Caco-2 (cell line): ENCODE measurements around the gene TEX35. TPM values are rescaled to one million over a fixed set of nuclear protein-coding genes. Genes with fewer than 3 reads are reported as not detected.

Source experiments
- BruUV-seq: library from RNA; stranded (reverse); fragments of 400-500 nt; replicated peaks from 2 replicates; lab custom pipeline; 2021; lab: Mats Ljungman, UMichigan
- CTCF ChIA-PET: fragments of 300-600 bp; sonication (Branson Sonifier 250); formaldehyde crosslinking; loops from one replicate; lab custom pipeline; 2022; ENCODE audit warnings: antibody characterized with exemption; lab: Charles Lee
- POLR2A ChIA-PET: fragments of 300-600 bp; sonication (Branson Sonifier 250); formaldehyde crosslinking; loops from one replicate; lab custom pipeline; 2022; ENCODE audit warnings: antibody characterized with exemption; lab: Charles Lee
- DNase-seq, 2 experiments: peaks; one replicate each; pipeline versions ENCODE4 v3.0.0 to v3.0.0-alpha.2; 2020 to 2022
- H3K27me3 ChIP-seq: replicated peaks from 2 replicates; pipeline ENCODE4 v1.6.0; 2011; ENCODE audit warnings: low read length; ENCODE audit not compliant: control insufficient read depth, insufficient read depth
- H3K36me3 ChIP-seq: 2 replicates; pipeline ENCODE4 v1.5.1; 2011; ENCODE audit warnings: low read length; ENCODE audit not compliant: control insufficient read depth, insufficient read depth
- H3K4me1 ChIP-seq: fragments of 250-450 bp; sonication (Bioruptor Pico); 2 replicates; pipeline ENCODE4 v1.5.1; 2020; ENCODE audit warnings: mild to moderate bottlenecking
- H3K4me3 ChIP-seq: 2 replicates; pipeline ENCODE4 v1.5.1; 2011; ENCODE audit warnings: low read depth, mild to moderate bottlenecking, control low read depth, low read length
- H3K9me3 ChIP-seq: fragments of 250-450 bp; sonication (Bioruptor Pico); 2 replicates; pipeline ENCODE4 v1.5.1; 2020; ENCODE audit warnings: mild to moderate bottlenecking, moderate library complexity
- H3K27ac Mint-ChIP-seq: one replicate; pipeline ENCODE4 v1.8.0; 2022; ENCODE audit warnings: mixed read lengths; ENCODE audit not compliant: unreplicated experiment
- H3K27me3 Mint-ChIP-seq: one replicate; pipeline ENCODE4 v1.8.0; 2022; ENCODE audit warnings: mixed read lengths; ENCODE audit not compliant: insufficient read depth, unreplicated experiment
- H3K36me3 Mint-ChIP-seq: one replicate; pipeline ENCODE4 v1.8.0; 2022; ENCODE audit warnings: mild to moderate bottlenecking, mixed read lengths; ENCODE audit not compliant: insufficient read depth, unreplicated experiment
- H3K4me1 Mint-ChIP-seq: one replicate; pipeline ENCODE4 v1.8.0; 2022; ENCODE audit warnings: low read depth, mixed read lengths; ENCODE audit not compliant: unreplicated experiment
- H3K4me3 Mint-ChIP-seq: one replicate; pipeline ENCODE4 v1.8.0; 2022; ENCODE audit warnings: mild to moderate bottlenecking, moderate library complexity, mixed read lengths; ENCODE audit not compliant: unreplicated experiment
- H3K9me3 Mint-ChIP-seq: one replicate; pipeline ENCODE4 v1.8.0; 2022; ENCODE audit warnings: mixed read lengths; ENCODE audit not compliant: unreplicated experiment
- intact Hi-C: fragments of 100-400 bp; cut with micrococcal nuclease; formaldehyde crosslinking; loops from one replicate; pipeline ENCODE4 v1.10.0; 2022; ENCODE audit not compliant: unreplicated experiment
- total RNA-seq: library from RNA; stranded (reverse); gene quantifications from 2 replicates; pipeline ENCODE4 v1.2.3, GENCODE V29; 2022
- TF ChIP-seq, protein P1 (sequence below), 2 experiments: fragments of 200-600 bp in 1 of 2; IDR thresholded peaks; 1 replicate in 1 of 2; 2 replicates in 1 of 2; pipeline versions ENCODE4 v1.5.1 to v1.8.0; 2011 to 2022; ENCODE audit warnings: antibody characterized with exemption in 1 of 2, control low read depth in 1 of 2, inconsistent platforms in 1 of 2, low read depth in 1 of 2, low read length in 1 of 2, mild to moderate bottlenecking in 1 of 2, moderate library complexity in 1 of 2; ENCODE audit not compliant: insufficient read depth in 1 of 2, severe bottlenecking in 1 of 2, unreplicated experiment in 1 of 2

TEX35 gene
- total RNA-seq, 1 experiment from 2014 or later = not detected

DNA sequence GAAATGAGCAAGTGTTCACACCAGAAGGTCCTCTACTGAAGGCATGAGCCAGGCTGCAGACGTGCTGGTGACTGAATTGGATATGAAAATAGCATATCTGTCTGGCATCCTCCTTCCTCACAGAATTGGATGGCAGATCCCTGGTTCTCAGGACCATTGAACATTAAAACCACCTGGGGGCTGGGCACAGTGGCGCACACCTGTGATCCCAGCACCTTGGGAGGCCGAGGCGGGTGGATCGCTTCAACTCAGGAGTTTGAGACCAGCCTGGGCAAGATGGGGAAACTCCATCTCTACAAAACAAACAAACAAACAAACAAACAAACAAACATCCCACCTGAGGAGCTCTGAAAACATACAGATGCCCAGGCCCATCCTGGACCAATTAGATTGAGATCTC, 23.4 kb downstream of the TEX35 start:
- Histone ChIP-seq H3K36me3 (no peaks in the 10 kb centered on the region), H3K27me3 (no peaks in the 10 kb centered on the region), H3K4me1 (peaks cover 37% of the 10 kb centered on the region), H3K4me3 (no peak overlapping the region), H3K9me3 (no peaks in the 10 kb centered on the region)
- intact Hi-C loops = no loop called here
- no peak for DNase-seq
- no TSS peak for BruUV-seq
- CTCF ChIA-PET = interaction anchor here (0.9 to 3.1 kb wide), 6 partner anchors 9 to 467 kb away, joined by 3 to 17 read pairs (median 4); no protein-coding TSS in a partner anchor
- Mint-ChIP-seq H3K4me3 (peak overlapping the region; percentile 19), H3K36me3 (no peaks in the 10 kb centered on the region), H3K27me3 (no peaks in the 10 kb centered on the region), H3K4me1 (peaks cover 18% of the 10 kb centered on the region), H3K27ac (peak overlapping the region; percentile 60), H3K9me3 (no peaks in the 10 kb centered on the region)
- POLR2A ChIA-PET = interaction anchor here (0.6 to 1.2 kb wide), 2 partner anchors 189 to 574 kb away, joined by 3 to 4 read pairs; partner anchors contain the start of gene RALGPS2
- TF ChIP-seq, protein P1, sequence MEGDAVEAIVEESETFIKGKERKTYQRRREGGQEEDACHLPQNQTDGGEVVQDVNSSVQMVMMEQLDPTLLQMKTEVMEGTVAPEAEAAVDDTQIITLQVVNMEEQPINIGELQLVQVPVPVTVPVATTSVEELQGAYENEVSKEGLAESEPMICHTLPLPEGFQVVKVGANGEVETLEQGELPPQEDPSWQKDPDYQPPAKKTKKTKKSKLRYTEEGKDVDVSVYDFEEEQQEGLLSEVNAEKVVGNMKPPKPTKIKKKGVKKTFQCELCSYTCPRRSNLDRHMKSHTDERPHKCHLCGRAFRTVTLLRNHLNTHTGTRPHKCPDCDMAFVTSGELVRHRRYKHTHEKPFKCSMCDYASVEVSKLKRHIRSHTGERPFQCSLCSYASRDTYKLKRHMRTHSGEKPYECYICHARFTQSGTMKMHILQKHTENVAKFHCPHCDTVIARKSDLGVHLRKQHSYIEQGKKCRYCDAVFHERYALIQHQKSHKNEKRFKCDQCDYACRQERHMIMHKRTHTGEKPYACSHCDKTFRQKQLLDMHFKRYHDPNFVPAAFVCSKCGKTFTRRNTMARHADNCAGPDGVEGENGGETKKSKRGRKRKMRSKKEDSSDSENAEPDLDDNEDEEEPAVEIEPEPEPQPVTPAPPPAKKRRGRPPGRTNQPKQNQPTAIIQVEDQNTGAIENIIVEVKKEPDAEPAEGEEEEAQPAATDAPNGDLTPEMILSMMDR (IDR thresholded peaks at IDR 0.05; ENCODE audit: insufficient read depth in 1 of 2, low read depth in 1 of 2, low read length in 1 of 2, severe bottlenecking in 1 of 2, unreplicated experiment in 1 of 2) = no peak

DNA sequence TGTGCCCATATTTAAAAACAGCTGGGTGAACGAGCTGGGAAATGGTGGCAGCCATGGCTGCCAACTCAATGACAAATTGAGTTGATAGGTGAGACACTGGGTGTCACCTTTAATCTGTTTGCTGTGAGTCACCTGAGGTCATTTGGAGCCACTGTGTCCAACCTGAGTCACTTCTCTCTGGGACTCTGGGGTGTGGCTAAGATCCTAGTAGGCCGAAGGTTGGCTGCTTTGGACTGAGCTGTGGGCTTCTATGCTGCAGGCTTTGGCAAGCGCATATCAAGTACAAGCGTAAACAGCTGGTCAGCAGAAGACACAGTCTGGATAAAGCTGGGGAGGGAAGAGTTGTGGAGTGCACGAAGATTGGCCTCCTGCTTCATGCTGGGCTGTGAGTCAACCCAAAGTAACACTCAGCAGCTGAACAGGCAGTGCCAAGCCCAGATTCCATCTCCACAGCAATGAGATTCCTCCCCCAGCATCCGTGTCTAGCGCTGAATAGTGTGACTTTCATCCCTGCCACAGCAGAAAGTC, 24.0 kb downstream of the TEX35 start:
- H3K36me3 ChIP-seq = no peaks in the 10 kb centered on the region
- POLR2A ChIA-PET = interaction anchor here (0.6 to 1.2 kb wide), 2 partner anchors 188 to 575 kb away, joined by 3 to 4 read pairs; partner anchors contain the start of gene RALGPS2
- peaks cover 40% of the 10 kb centered on the region for H3K4me1 ChIP-seq
- DNase-seq = peak; percentile 76 to 91
- peaks cover 23% of the 10 kb centered on the region for H3K4me1 Mint-ChIP-seq
- intact Hi-C loops = loop anchor here (1.0 kb wide), 1 partner anchor 488 kb away; the partner anchor contains the start of gene FAM20B
- no peaks in the 10 kb centered on the region for H3K9me3 Mint-ChIP-seq
- no peaks in the 10 kb centered on the region for H3K27me3 ChIP-seq
- H3K4me3 ChIP-seq = 0 out of 2 replicates have a peak overlapping the region, but pooled peaks have one; percentile 2
- no peaks in the 10 kb centered on the region for H3K9me3 ChIP-seq
- TSS peak; percentile 69 for BruUV-seq
- CTCF ChIA-PET = interaction anchor here (0.6 to 3.1 kb wide), 9 partner anchors 9 to 466 kb away, joined by 3 to 17 read pairs (median 5); no protein-coding TSS in a partner anchor
- H3K36me3 Mint-ChIP-seq = no peaks in the 10 kb centered on the region
- no peaks in the 10 kb centered on the region for H3K27me3 Mint-ChIP-seq
- H3K4me3 Mint-ChIP-seq = peak overlapping the region; percentile 19
- peak overlapping the region; percentile 60 for H3K27ac Mint-ChIP-seq
- TF ChIP-seq, protein P1 (IDR thresholded peaks at IDR 0.05; ENCODE audit: insufficient read depth in 1 of 2, low read depth in 1 of 2, low read length in 1 of 2, severe bottlenecking in 1 of 2, unreplicated experiment in 1 of 2) = no peak

DNA sequence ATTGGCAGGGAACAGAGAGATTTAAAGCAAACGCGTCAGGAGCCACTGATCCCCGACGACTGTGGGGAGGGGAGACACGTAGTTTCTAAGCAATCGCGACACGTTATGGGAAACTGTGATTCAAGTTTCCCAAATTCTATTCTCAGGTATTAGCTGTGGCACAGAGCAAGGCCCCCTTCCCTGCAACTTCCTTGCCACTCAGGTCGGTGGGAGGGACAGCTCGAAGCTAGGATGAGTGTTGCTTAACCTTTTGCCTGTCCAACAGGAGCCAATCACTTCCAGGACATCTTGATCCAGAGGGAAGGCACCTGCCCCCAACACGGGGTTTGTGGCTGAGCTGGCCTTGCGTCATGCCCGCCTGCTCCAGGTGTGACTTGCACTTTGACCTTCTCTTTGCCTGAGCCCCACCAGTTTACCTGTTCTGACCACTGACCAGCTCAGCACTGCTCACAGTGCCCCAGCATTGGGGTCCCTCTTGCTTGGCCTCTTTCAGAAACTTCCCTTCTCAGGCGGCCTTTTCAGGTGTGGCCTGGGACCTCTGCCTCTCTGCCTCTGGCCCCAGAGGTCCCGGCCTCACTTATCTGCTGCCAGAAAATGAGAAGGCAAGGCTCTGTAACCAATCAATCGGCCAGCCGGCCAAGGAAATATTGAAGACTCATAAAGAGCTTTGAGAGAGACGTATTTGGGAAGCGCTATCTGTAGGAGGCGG, 24.6 kb downstream of the TEX35 start:
- Histone ChIP-seq H3K27me3 (no peaks in the 10 kb centered on the region), H3K4me3 (peak overlapping the region; percentile 2; the same call in 1 of the 2 replicates), H3K9me3 (no peaks in the 10 kb centered on the region), H3K36me3 (no peaks in the 10 kb centered on the region), H3K4me1 (peaks cover 39% of the 10 kb centered on the region)
- ChIA-PET CTCF (interaction anchor here (0.6 to 3.1 kb wide), 11 partner anchors 10 to 465 kb away, joined by 3 to 17 read pairs (median 5); no protein-coding TSS in a partner anchor), POLR2A (interaction anchor here (1.2 kb wide), 1 partner anchor 187 kb away, joined by 3 read pairs; the partner anchor contains the start of gene RALGPS2)
- intact Hi-C loops = loop anchor here (1.0 kb wide), 1 partner anchor 488 kb away; the partner anchor contains the start of gene FAM20B
- peak overlapping the region; percentile 19 for H3K4me3 Mint-ChIP-seq
- DNase-seq = peak; percentile 80 to 92
- peak overlapping the region; percentile 60 for H3K27ac Mint-ChIP-seq
- peaks cover 23% of the 10 kb centered on the region for H3K4me1 Mint-ChIP-seq
- H3K36me3 Mint-ChIP-seq = peaks cover 4% of the 10 kb centered on the region
- TSS peak; percentile 78 for BruUV-seq
- no peaks in the 10 kb centered on the region for H3K27me3 Mint-ChIP-seq
- no peaks in the 10 kb centered on the region for H3K9me3 Mint-ChIP-seq
- TF ChIP-seq, protein P1 (IDR thresholded peaks at IDR 0.05; ENCODE audit: insufficient read depth in 1 of 2, low read depth in 1 of 2, low read length in 1 of 2, severe bottlenecking in 1 of 2, unreplicated experiment in 1 of 2) = no peak
